GM21381 (cell line): ENCODE data around the gene TARS1.

ENCODE experiments used
- ATAC-seq: cut with Tn5 transposase; IDR thresholded peaks from one replicate; pipeline ENCODE4 v1.9.1; 2021; ENCODE audit warnings: mild to moderate bottlenecking, moderate library complexity; ENCODE audit not compliant: unreplicated experiment

Gene TARS1

GRCh38 chr5:33438996-33439395, 1.8 kb upstream of the TARS1 start:
- ATAC-seq: no peak

GRCh38 chr5:33439905-33440481, 772 bp upstream of the TARS1 start:
- ATAC-seq: no peak

DNA sequence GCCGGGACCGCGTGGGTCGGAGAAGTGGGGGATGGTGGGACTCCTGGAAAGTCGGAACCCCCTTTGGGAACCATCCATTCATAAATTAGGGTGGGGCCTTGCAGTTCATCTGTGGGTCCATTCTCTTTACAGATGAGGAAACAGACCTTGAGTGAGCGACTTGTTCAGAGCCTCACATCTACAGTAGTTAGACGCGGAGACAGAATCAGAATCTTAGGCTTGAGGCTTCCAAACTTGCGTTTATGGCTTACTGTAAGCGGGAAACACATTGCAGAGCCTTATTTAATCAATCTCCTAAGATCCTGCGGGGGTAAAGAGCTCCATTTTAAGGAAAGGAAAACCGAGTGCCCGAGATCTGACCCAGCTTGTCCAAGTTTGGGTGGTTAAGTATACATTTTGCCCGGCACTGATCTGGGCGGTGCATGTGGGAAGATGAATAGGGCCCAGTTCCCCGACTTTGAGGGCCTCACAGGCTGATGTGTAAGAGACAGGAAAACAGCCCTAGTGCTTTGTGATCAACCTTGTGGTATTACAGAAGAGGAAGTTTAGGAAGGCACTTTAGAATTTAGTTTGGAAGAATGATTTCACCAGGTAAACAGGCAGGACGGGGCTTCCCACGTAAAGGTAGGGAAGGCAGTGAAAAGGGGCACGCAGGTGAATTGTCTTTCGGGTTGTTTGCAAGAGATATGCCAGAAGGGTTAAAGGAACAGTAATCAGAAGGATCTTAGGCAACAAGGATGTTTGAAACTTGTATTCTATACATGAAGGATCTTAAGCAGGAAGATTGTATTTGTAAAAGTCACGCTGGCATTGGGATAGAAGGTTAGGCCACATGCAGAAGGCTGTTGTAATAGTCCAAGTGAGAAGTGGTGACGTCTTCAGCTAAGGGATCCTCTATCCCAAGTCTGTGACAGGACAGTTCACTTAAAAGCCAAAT, 744 bp downstream of the TARS1 start:
- ATAC-seq: no peak

DNA sequence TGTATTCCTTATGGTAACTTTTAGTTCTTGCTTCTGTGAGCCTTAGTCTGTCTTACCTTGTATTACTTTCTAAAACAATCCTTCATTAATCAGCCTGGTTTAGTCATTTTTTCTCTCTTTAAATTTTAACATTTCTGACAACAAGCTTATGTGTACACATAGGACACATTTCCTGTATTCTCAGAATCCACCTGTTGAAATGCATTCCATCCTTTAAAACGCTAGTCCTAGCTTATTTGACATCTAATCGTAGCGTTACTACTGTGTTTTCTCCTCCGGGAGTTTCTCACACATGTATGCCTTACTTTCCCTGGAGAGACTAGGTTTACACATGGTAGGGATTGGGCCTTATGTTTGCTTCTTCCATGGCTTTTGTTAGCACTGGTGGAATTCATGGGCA, 3.8 kb downstream of the TARS1 start:
- no peak for ATAC-seq

- ATAC-seq: no peak
Observed at GRCh38 chr5:33445798-33446197, 5.0 kb downstream of the TARS1 start.

- ATAC-seq: no peak
Observed at GRCh38 chr5:33448118-33448517, 7.4 kb downstream of the TARS1 start.

- ATAC-seq: no peak
Observed at GRCh38 chr5:33457126-33457525, 16.4 kb downstream of the TARS1 start.

DNA sequence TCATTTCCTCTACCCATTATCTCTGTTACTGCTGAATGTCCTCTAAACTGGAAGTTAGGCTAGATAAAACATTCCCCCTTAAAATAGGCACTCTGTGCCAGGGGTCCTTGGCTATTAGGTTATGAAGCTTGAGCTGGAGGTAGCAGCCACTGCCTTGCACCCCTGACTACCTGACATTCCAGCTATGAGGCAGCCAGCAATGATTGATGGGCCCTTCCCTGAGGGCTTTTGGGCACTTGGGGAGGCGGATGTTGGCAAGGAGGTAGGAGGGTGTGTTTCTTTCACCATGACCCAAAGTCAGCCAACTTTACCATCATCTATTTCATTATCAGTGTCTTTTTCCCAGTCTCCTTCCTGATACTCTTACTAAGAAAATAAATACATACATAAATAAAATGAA, 17.1 kb downstream of the TARS1 start:
- no peak for ATAC-seq

DNA sequence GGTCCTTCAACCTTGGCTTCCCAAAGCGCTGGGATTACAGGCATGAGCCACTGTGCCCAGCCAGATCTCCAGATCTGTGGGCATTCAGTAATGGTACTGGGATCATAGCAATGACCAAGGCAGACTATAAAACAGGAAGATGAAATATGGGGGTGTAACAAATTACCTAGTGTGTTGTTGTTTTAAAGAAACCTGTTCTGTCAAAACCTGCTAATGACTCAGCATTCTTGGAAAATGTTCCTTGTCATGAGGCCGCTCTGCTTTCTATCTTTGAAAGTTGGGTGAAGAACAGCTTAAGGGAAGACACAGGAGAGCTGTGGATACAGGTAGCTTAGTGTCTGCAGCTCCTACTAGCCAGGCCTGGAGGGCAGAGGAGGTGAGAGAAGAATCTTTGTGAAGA, 19.4 kb downstream of the TARS1 start:
- no peak for ATAC-seq

- no peak for ATAC-seq
Observed at GRCh38 chr5:33462456-33462855, 21.7 kb downstream of the TARS1 start.

GRCh38 chr5:33465120-33465519, 24.4 kb downstream of the TARS1 start:
- ATAC-seq: no peak

DNA sequence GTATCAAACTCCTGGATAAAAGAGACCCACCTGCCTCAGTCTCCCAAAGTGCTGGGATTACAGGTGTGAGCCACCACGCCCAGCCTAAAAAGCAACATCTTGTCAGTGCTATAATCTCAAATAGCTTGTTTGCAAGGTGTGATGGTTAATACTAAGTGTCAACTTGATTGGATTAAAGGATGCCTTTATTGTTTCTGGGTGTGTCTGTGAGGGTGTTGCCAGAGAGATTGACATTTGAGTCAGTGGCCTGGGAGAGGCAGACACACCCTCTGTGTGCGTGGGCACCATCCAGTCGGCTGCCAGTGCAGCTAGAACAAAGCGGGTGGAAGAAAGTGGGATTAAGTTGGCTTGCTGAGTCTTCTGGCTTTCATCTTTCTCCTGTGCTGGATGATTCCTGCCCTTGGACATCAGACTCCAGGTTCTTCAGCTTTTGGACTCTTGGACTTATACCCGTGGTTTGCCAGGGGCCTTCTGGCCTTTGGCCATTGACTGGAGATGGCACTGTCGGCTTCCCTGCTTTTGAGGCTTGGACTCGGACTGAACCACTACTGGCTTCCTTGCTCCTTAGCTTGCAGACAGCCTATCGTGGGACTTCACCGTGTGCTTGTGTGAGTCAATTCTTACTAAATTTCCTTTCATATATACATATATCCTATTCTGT, 28.1 kb downstream of the TARS1 start:
- ATAC-seq: no peak

DNA sequence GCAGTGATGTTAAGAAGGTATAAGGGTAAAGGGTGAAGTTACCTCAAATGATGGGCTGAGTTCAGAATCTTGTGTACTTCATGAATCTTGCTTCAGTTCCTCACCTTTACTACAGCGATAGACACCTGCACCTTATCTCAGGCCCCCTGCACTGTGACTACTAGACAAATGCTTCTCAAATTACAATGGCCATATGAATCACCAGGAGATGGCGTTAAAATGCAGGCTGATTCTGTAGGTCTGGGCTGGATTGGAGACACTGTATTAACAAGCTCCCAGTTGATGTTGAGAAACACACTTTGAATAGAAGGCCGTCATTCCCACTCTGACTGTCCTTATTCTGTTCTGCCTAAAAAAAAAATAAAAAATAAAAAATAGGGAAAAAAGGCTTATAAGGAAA, 29.8 kb downstream of the TARS1 start:
- no peak for ATAC-seq

DNA sequence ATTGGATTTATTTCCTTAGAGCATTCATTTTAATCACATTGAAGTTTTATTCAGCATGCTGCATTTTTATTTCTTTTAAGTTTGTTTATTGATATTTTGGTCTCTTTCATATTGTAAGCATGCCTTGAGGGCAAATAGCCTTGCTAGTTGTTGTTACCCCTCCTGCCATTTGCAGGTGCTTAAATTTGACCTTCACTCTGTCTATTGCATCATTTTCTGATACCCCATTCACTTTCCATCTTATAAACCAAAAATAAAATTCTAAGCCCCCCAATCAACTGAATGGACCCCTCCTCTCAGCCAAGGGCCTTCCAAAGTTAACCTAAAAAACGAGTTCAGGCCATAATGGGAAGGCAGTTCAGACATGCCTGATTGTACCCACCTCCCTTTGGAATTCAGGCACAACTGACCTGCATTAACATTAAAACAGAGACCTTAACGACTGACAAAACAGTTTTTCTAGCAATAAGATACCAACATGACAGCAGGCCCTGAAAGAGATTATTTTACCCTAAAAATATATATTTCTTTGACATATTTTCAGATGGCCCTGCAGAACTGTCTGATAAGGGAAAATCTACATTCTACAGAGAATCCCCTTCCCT, 32.1 kb downstream of the TARS1 start:
- no peak for ATAC-seq

- ATAC-seq: no peak
Observed at GRCh38 chr5:33474004-33474403, 33.2 kb downstream of the TARS1 start.

- ATAC-seq: no peak
Observed at GRCh38 chr5:33474931-33475499, 34.2 kb downstream of the TARS1 start.

- ATAC-seq: no peak
Observed at GRCh38 chr5:33475706-33476105, 34.9 kb downstream of the TARS1 start.

GRCh38 chr5:33476992-33477391, 36.2 kb downstream of the TARS1 start:
- no peak for ATAC-seq

DNA sequence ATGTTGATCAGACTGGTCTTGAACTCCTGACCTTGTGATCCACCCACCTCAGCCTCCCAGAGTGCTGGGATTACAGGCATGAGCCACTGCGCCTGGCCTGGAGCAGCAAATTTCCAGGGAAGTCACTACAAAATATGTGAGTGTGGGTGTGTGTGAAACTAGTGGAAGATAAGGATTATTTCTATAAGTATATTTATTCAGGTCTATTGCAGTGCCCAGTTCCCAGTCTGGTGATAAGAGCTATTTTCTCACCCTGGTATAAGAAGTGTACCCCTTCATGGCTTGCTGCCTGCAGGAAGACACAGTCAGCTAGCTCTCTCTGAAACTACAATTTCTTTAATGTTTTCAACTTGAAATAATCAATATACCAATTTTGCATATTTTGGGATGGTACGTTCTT, 37.1 kb downstream of the TARS1 start:
- ATAC-seq: no peak

- no peak for ATAC-seq
Observed at GRCh38 chr5:33479311-33479710, 38.5 kb downstream of the TARS1 start.

DNA sequence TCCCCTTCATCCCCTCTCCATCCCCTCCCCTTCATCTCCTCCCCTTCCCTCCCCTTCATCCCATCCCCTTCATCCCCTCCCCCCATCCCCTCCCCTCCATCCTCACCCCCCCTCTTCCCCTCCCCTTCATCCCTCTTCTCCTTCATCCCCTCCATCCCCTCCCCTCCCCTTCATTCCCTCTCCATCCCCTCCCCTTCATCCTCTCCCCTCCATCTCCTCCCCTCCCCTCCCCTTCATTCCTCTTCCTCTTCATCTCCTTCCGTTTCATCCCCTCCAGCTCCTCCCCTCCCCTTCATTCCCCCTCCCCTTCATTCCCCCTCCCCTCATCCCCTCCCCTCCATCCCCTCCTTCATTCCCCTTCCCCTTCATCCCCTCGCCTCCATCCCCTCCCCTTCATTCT, 40.1 kb downstream of the TARS1 start:
- ATAC-seq: no peak
